A172 (cell line): Measurements from ENCODE around the gene RGS21. TPM values are rescaled to one million over a fixed set of nuclear protein-coding genes. Genes with fewer than 3 reads are reported as not detected.
A peak's percentile ranks its signal among the peaks of the same experiment; 100 is the strongest.
"Not testable (repeated sequence)": the region's sequence is repeated elsewhere in the genome, so short reads cannot be mapped to it uniquely, and the experiment has no call there.

Experiments used
- DNase-seq: peaks from one replicate; pipeline ENCODE4 v3.0.0-alpha.2; 2015; ENCODE audit warnings: low spot score
- total RNA-seq: library from RNA; depleted of rRNA; stranded (reverse); fragments of >200 nt; shearing (Covaris generic); gene quantifications from 2 replicates; pipeline ENCODE4 v1.2.3, GENCODE V29; 2014; rRNA removed

Gene RGS21
- not detected in 2 replicates for total RNA-seq

- DNase-seq, result no peak
Observed at GRCh38 chr1:192316942-192317450, at the start of gene RGS21. RGS21 (plus strand) TSS chr1:192316992; CDS start chr1:192343037, 26,045 bp downstream.

GRCh38 chr1:192268468-192269052 is 48.2 kb upstream of the RGS21 start:
- no peak for DNase-seq

GRCh38 chr1:192270398-192270797 is 46.4 kb upstream of the RGS21 start:
- DNase-seq, result peak; percentile 33

GRCh38 chr1:192272732-192273131 is 44.1 kb upstream of the RGS21 start:
- DNase-seq, result no peak

- DNase-seq, result no peak
Observed at GRCh38 chr1:192274588-192274987, 42.2 kb upstream of the RGS21 start.

- DNase-seq, result no peak
Observed at GRCh38 chr1:192277635-192278034, 39.2 kb upstream of the RGS21 start.

GRCh38 chr1:192284927-192285326 is 31.9 kb upstream of the RGS21 start:
- no peak for DNase-seq

- peak; percentile 5 for DNase-seq
Observed at GRCh38 chr1:192303029-192303428, 13.8 kb upstream of the RGS21 start.

- not testable (repeated sequence) for DNase-seq
Observed at GRCh38 chr1:192308314-192308713, 8.5 kb upstream of the RGS21 start.

- DNase-seq, result peak; percentile 44
Observed at GRCh38 chr1:192311281-192311680, 5.5 kb upstream of the RGS21 start.

GRCh38 chr1:192327997-192328396 is 11.2 kb downstream of the RGS21 start:
- no peak for DNase-seq

- DNase-seq, result no peak
Observed at GRCh38 chr1:192342842-192343241, 26.1 kb downstream of the RGS21 start.

GRCh38 chr1:192343344-192343743 is 26.6 kb downstream of the RGS21 start:
- DNase-seq, result no peak

- DNase-seq, result no peak
Observed at GRCh38 chr1:192349314-192349713, 32.5 kb downstream of the RGS21 start.

GRCh38 chr1:192350356-192350755 is 33.6 kb downstream of the RGS21 start:
- DNase-seq, result no peak

GRCh38 chr1:192351550-192351949 is 34.8 kb downstream of the RGS21 start:
- DNase-seq, result no peak

GRCh38 chr1:192357924-192358323 is 41.1 kb downstream of the RGS21 start:
- no peak for DNase-seq

- DNase-seq, result no peak
Observed at GRCh38 chr1:192358402-192358801, 41.6 kb downstream of the RGS21 start.

GRCh38 chr1:192358822-192359221 is 42.0 kb downstream of the RGS21 start:
- DNase-seq, result no peak

GRCh38 chr1:192363177-192363576 is 46.4 kb downstream of the RGS21 start:
- no peak for DNase-seq

- DNase-seq, result no peak
Observed at GRCh38 chr1:192367436-192367835, 50.6 kb downstream of the RGS21 start.

- DNase-seq, result no peak
Observed at GRCh38 chr1:192375306-192375705, 58.5 kb downstream of the RGS21 start.

- no peak for DNase-seq
Observed at GRCh38 chr1:192376374-192376773, 59.6 kb downstream of the RGS21 start.

GRCh38 chr1:192378276-192378675 is 61.5 kb downstream of the RGS21 start:
- no peak for DNase-seq
